Activated CD8-positive, alpha-beta T cell treated with anti-CD3 and anti-CD28 coated beads, Interleukin-2, amount 10 ng/mL, durations not matched to agents 7 days and 5 days (primary cell): ENCODE data around the gene PARD3B. TPM values are rescaled to one million over a fixed set of nuclear protein-coding genes. Genes with fewer than 3 reads are reported as not detected.

Experiments used
- ATAC-seq: fragments of 150-1000 bp; cut with Tn5 transposase; one replicate; pipeline ENCODE4 v1.10.0; 2021; ENCODE audit warnings: moderate library complexity
- CTCF ChIA-PET: fragments of 350-600 bp; sonication (Branson Sonifier 250); formaldehyde crosslinking; loops from one replicate; lab custom pipeline; 2021; ENCODE audit warnings: antibody characterized with exemption; lab: Charles Lee
- POLR2A ChIA-PET: fragments of 350-600 bp; sonication (Branson Sonifier 250); formaldehyde crosslinking; loops from one replicate; lab custom pipeline; 2021; ENCODE audit warnings: antibody characterized with exemption; lab: Charles Lee
- DNase-seq: peaks from one replicate; pipeline ENCODE4 v3.0.0-alpha.2; 2020
- H3K27ac Mint-ChIP-seq: one replicate; pipeline ENCODE4 v1.8.0; 2021; ENCODE audit warnings: mild to moderate bottlenecking, mixed read lengths
- H3K27me3 Mint-ChIP-seq: one replicate; pipeline ENCODE4 v1.8.0; 2021; ENCODE audit warnings: low read depth, mixed read lengths
- H3K36me3 Mint-ChIP-seq: one replicate; pipeline ENCODE4 v1.8.0; 2021; ENCODE audit warnings: low read depth, mixed read lengths
- H3K4me1 Mint-ChIP-seq: one replicate; pipeline ENCODE4 v1.8.0; 2021; ENCODE audit warnings: low read depth, mixed read lengths
- H3K4me3 Mint-ChIP-seq: one replicate; pipeline ENCODE4 v1.8.0; 2021; ENCODE audit warnings: mild to moderate bottlenecking, mixed read lengths
- H3K9me3 Mint-ChIP-seq: one replicate; pipeline ENCODE4 v1.8.0; 2022; ENCODE audit warnings: mixed read lengths; ENCODE audit not compliant: insufficient read depth
- total RNA-seq, 2 experiments: library from RNA; stranded (reverse); gene quantifications; one replicate each; pipeline ENCODE4 v1.2.3, GENCODE V29; 2021

PARD3B gene
- total RNA-seq, 2 experiments from 2014 or later = 0.76 to 1.0 TPM

- Mint-ChIP-seq H3K4me3 (no peak overlapping the region), H3K27ac (no peak overlapping the region), H3K4me1 (no peaks in the 10 kb centered on the region), H3K36me3 (no peaks in the 10 kb centered on the region), H3K27me3 (peaks cover 6% of the 10 kb centered on the region), H3K9me3 (no peaks in the 10 kb centered on the region)
- ChIA-PET POLR2A (no interaction called here), CTCF (interaction anchor here (1.0 kb wide), 1 partner anchor 9 kb away, joined by 4 read pairs; no protein-coding TSS in a partner anchor)
- no peak for DNase-seq
- ATAC-seq = no peak
Observed at GRCh38 chr2:205586626-205587025, 1041.4 kb downstream of the PARD3B start.

DNA sequence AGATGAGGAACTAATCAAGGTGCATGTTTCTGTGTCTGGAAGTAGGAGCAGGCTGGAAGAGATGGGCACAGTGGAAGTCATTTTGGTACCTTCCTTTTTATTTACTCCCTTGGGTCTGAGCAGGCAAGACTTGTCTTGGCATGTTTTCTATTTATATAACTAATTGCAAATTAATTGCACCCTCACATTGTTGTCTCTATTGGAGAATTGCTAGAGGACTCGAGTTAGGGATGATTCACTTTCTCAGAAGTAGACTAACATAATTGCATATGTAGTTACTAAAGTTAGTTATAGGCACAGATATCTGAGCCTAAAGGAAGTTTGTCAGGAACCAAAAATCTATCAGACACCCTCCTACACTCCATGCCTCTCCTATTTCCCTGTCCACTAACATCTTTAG is 1044.2 kb downstream of the PARD3B start:
- H3K27ac Mint-ChIP-seq = no peak overlapping the region
- no peak for DNase-seq
- H3K4me3 Mint-ChIP-seq = no peak overlapping the region

DNA sequence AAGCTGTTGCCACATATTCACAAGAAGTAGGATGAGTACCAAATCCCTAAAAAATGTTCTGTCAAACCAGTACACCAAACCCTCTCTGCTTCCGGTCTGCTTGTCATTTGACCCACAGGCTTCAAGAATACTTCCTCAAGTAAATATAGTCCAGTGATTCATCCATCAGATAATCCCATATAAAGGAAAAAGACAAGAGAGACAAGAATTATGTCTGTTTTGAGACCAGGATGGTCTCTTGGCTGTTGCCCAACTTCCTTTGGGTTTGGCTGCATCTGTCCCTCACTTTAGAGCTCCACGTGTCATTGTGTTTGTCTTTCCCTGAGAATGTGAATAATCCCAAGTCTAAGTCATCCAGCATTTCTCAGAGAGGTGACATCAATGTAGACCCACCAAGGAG is 1045.5 kb downstream of the PARD3B start:
- ChIA-PET CTCF (interaction anchor here (0.7 kb wide), 1 partner anchor 1217 kb away, joined by 3 read pairs; no protein-coding TSS in a partner anchor), POLR2A (no interaction called here)
- peaks cover 4% of the 10 kb centered on the region for H3K27me3 Mint-ChIP-seq
- H3K9me3 Mint-ChIP-seq = no peaks in the 10 kb centered on the region
- H3K4me3 Mint-ChIP-seq = no peak overlapping the region
- H3K36me3 Mint-ChIP-seq = no peaks in the 10 kb centered on the region
- DNase-seq (no peak), ATAC-seq (no peak)
- no peak overlapping the region for H3K27ac Mint-ChIP-seq
- no peaks in the 10 kb centered on the region for H3K4me1 Mint-ChIP-seq

More for the DNA sequence above, 1044.2 kb downstream of the PARD3B start:
- no peak for ATAC-seq
- no peaks in the 10 kb centered on the region for H3K9me3 Mint-ChIP-seq
- CTCF ChIA-PET = no interaction called here
- no peaks in the 10 kb centered on the region for H3K4me1 Mint-ChIP-seq
- H3K27me3 Mint-ChIP-seq = peaks cover 4% of the 10 kb centered on the region
- no peaks in the 10 kb centered on the region for H3K36me3 Mint-ChIP-seq
- POLR2A ChIA-PET = no interaction called here

- DNase-seq = no peak
- no peak overlapping the region for H3K4me3 Mint-ChIP-seq
- peaks cover 6% of the 10 kb centered on the region for H3K27me3 Mint-ChIP-seq
- no peaks in the 10 kb centered on the region for H3K4me1 Mint-ChIP-seq
- no peaks in the 10 kb centered on the region for H3K9me3 Mint-ChIP-seq
- no peak overlapping the region for H3K27ac Mint-ChIP-seq
- CTCF ChIA-PET = no interaction called here
- no peaks in the 10 kb centered on the region for H3K36me3 Mint-ChIP-seq
- POLR2A ChIA-PET = no interaction called here
- ATAC-seq = no peak
Observed at GRCh38 chr2:205593891-205594290, 1048.6 kb downstream of the PARD3B start.

GRCh38 chr2:205596581-205596980 is 1051.3 kb downstream of the PARD3B start:
- DNase-seq (no peak), ATAC-seq (no peak)
- no peak overlapping the region for H3K4me3 Mint-ChIP-seq
- H3K27ac Mint-ChIP-seq = no peak overlapping the region
- no peaks in the 10 kb centered on the region for H3K9me3 Mint-ChIP-seq
- CTCF ChIA-PET = interaction anchor here (2.0 to 2.1 kb wide), 2 partner anchors 79 to 84 kb away, joined by 5 to 11 read pairs; no protein-coding TSS in a partner anchor
- H3K36me3 Mint-ChIP-seq = no peaks in the 10 kb centered on the region
- POLR2A ChIA-PET = no interaction called here
- H3K4me1 Mint-ChIP-seq = no peaks in the 10 kb centered on the region
- H3K27me3 Mint-ChIP-seq = peaks cover 4% of the 10 kb centered on the region

- ATAC-seq (no peak), DNase-seq (no peak)
- Mint-ChIP-seq H3K27ac (no peak overlapping the region), H3K36me3 (peaks cover 2% of the 10 kb centered on the region), H3K4me3 (no peak overlapping the region), H3K27me3 (peaks cover 22% of the 10 kb centered on the region), H3K4me1 (peaks cover 19% of the 10 kb centered on the region), H3K9me3 (peaks cover 19% of the 10 kb centered on the region)
- ChIA-PET CTCF (interaction anchor here (1.5 kb wide), 1 partner anchor 70 kb away, joined by 4 read pairs; no protein-coding TSS in a partner anchor), POLR2A (no interaction called here)
Observed at GRCh38 chr2:205605638-205606304, 1060.5 kb downstream of the PARD3B start.

- H3K4me1 Mint-ChIP-seq = peaks cover 25% of the 10 kb centered on the region
- CTCF ChIA-PET = interaction anchor here (1.5 kb wide), 1 partner anchor 69 kb away, joined by 4 read pairs; no protein-coding TSS in a partner anchor
- peaks cover 25% of the 10 kb centered on the region for H3K27me3 Mint-ChIP-seq
- peaks cover 4% of the 10 kb centered on the region for H3K36me3 Mint-ChIP-seq
- POLR2A ChIA-PET = no interaction called here
- no peak for DNase-seq
- no peak for ATAC-seq
- H3K9me3 Mint-ChIP-seq = peaks cover 19% of the 10 kb centered on the region
- H3K4me3 Mint-ChIP-seq = no peak overlapping the region
- H3K27ac Mint-ChIP-seq = no peak overlapping the region
Observed at GRCh38 chr2:205607146-205607545, 1061.9 kb downstream of the PARD3B start.

GRCh38 chr2:205609113-205609512 is 1063.8 kb downstream of the PARD3B start:
- Mint-ChIP-seq H3K4me3 (no peak overlapping the region), H3K4me1 (peaks cover 43% of the 10 kb centered on the region), H3K9me3 (peaks cover 4% of the 10 kb centered on the region), H3K36me3 (peaks cover 4% of the 10 kb centered on the region), H3K27ac (no peak overlapping the region), H3K27me3 (peaks cover 20% of the 10 kb centered on the region)
- ChIA-PET CTCF (interaction anchor here (1.4 kb wide), 1 partner anchor 70 kb away, joined by 3 read pairs; no protein-coding TSS in a partner anchor), POLR2A (interaction anchor here (1.6 kb wide), 1 partner anchor 10 kb away, joined by 3 read pairs; no protein-coding TSS in a partner anchor)
- ATAC-seq (no peak), DNase-seq (no peak)

- peaks cover 14% of the 10 kb centered on the region for H3K27me3 Mint-ChIP-seq
- ATAC-seq (no peak), DNase-seq (no peak)
- H3K27ac Mint-ChIP-seq = no peak overlapping the region
- H3K4me1 Mint-ChIP-seq = peaks cover 47% of the 10 kb centered on the region
- no peak overlapping the region for H3K4me3 Mint-ChIP-seq
- H3K36me3 Mint-ChIP-seq = peaks cover 4% of the 10 kb centered on the region
- POLR2A ChIA-PET = interaction anchor here (1.6 kb wide), 1 partner anchor 8 kb away, joined by 3 read pairs; no protein-coding TSS in a partner anchor
- peaks cover 3% of the 10 kb centered on the region for H3K9me3 Mint-ChIP-seq
- CTCF ChIA-PET = interaction anchor here (1.4 kb wide), 1 partner anchor 69 kb away, joined by 3 read pairs; no protein-coding TSS in a partner anchor
Observed at GRCh38 chr2:205610437-205610836, 1065.2 kb downstream of the PARD3B start.

DNA sequence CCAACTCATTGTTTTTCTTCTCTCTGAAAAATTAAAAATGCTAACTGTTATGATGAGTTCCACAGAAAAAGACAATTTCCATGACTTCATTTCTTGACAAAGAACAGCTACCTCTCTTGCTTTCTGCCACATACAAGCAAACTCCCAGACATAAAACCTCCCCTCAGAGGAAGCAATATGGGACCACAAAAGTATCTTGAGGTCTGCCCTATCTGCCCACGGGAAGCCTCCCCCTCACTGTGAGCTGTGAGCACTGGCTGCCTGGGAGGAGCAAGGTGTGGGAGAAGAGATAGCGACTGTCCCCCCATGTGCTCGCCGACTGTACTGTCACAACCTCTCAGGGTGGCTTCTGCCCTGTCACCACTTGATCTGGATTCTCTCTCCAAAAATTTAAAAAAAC is 1067.4 kb downstream of the PARD3B start:
- Mint-ChIP-seq H3K4me1 (peaks cover 47% of the 10 kb centered on the region), H3K27ac (no peak overlapping the region), H3K9me3 (peaks cover 3% of the 10 kb centered on the region), H3K4me3 (peak overlapping the region; percentile 40), H3K27me3 (peaks cover 14% of the 10 kb centered on the region), H3K36me3 (peaks cover 4% of the 10 kb centered on the region)
- ATAC-seq (peak; percentile 91), DNase-seq (peak; percentile 73)
- ChIA-PET CTCF (interaction anchor here (1.4 kb wide), 1 partner anchor 1467 kb away, joined by 4 read pairs; no protein-coding TSS in a partner anchor), POLR2A (no interaction called here)

DNA sequence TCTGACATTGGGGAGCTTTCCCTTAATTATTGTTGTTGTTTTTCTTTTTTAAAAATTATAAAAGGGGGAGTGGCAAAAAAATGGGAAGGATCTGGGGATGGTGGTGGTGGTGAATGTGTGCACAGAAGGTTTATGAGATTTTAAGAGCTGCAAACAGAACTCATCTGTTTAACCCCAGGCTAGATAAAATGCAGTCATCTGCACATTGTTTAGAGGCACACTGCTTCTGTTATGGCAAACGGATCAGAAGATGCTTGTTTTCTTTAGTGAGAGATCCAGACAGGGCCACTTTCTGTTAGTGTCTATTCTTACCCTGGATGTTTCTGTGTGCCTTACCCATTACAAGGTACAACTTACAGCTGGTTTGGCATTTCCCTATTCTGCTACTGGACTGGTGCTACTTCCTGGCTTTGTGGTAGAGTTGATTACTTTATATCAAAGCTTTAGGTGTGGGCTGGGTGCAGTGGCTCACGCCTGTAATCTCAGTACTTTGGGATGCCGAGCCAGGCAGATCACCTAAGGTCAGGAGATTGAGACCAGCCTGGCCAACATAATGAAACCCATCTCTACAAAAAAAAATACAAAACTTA is 1068.8 kb downstream of the PARD3B start:
- Mint-ChIP-seq H3K4me1 (peaks cover 44% of the 10 kb centered on the region), H3K4me3 (no peak overlapping the region), H3K27me3 (peaks cover 11% of the 10 kb centered on the region), H3K27ac (no peak overlapping the region), H3K9me3 (peaks cover 3% of the 10 kb centered on the region), H3K36me3 (peaks cover 4% of the 10 kb centered on the region)
- ChIA-PET CTCF (interaction anchor here (0.8 to 1.4 kb wide), 3 partner anchors 62 to 67 kb away, joined by 3 read pairs; no protein-coding TSS in a partner anchor), POLR2A (interaction anchor here (0.7 kb wide), 1 partner anchor 24 kb away, joined by 5 read pairs; no protein-coding TSS in a partner anchor)
- DNase-seq = no peak
- ATAC-seq = peak; percentile 29
